Urinary bladder (tissue), 2 donors: Measurements from ENCODE around the gene OR2B2. TPM values are rescaled to one million over a fixed set of nuclear protein-coding genes. Genes with fewer than 3 reads are reported as not detected.

Source experiments
- polyA plus RNA-seq: library from polyadenylated mRNA; stranded (reverse); fragments of 200-250 nt; gene quantifications from one replicate; pipeline ENCODE4 v1.2.3, GENCODE V29; 2013
- small RNA-seq: library from RNA; depleted of rRNA; stranded (forward); fragments of <200 nt; gene quantifications from one replicate; pipeline ENCODE3, GENCODE V24; 2014
- total RNA-seq: library from RNA; depleted of rRNA; stranded (reverse); fragments of >200 nt; gene quantifications from one replicate; pipeline ENCODE4 v1.2.3, GENCODE V29; 2014
- donor health status: healthy.

OR2B2 gene
- total and polyA plus RNA-seq, 2 donors, result not detected

Small RNAs within 50 kb of the gene (small RNA-seq; reads per million reads assigned to genes)
- not detected for gene RNU7-26P

Other genes starting within 250 kb of the OR2B2 start
- not detected for gene OR2B6, start 44.8 kb upstream of the OR2B2 start, total RNA-seq
- not detected for gene OR2B6, start 44.8 kb upstream of the OR2B2 start, polyA plus RNA-seq
- 1.0 TPM for gene ZNF165, start 168.2 kb upstream of the OR2B2 start, total RNA-seq
- 0.90 TPM for gene ZNF165, start 168.2 kb upstream of the OR2B2 start, polyA plus RNA-seq
- 3.9 TPM for gene ZSCAN16, start 212.2 kb upstream of the OR2B2 start, total RNA-seq
- gene ZSCAN16, start 212.2 kb upstream of the OR2B2 start, polyA plus RNA-seq, result 3.5 TPM
- gene ZKSCAN8, start 229.5 kb upstream of the OR2B2 start, total RNA-seq, result 33.0 TPM
- gene ZKSCAN8, start 229.5 kb upstream of the OR2B2 start, polyA plus RNA-seq, result 12.0 TPM